NOMO-1 treated with dmso at 0.1 percent for 144 hours (cell line): ENCODE measurements around the gene ADARB1.

Experiments
- DNase-seq: peaks from one replicate; lab custom pipeline; 2025; ENCODE audit not compliant: unreplicated experiment; lab: John Stamatoyannopoulos, UW

ADARB1 gene

GRCh38 chr21:45190013-45190412, 115.6 kb downstream of the ADARB1 start:
- DNase-seq: no peak

- no peak for DNase-seq
Measured at GRCh38 chr21:45192332-45192731, 118.0 kb downstream of the ADARB1 start.

GRCh38 chr21:45196620-45197019, 122.2 kb downstream of the ADARB1 start:
- DNase-seq: no peak

- no peak for DNase-seq
Measured at GRCh38 chr21:45199201-45199600, 124.8 kb downstream of the ADARB1 start.

DNA sequence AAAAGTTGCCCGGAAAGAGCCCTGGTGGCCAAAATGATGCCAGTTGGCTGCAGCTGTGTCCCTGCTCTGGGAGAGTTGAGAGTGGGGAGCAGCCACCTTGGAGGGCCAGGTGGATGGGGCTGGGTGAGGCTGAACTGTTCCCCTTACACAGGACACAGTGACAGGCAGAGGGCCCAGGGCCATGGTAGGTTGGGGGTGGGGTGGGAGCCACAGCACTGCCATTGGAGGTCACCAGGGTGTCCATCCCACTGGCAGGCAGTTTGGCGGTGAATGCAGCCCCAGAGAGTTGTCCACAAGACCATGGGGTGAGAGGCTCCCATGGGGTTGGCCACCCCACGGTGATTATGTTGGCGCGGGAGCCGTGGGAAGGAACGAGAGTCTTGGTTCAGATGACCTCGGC, 125.7 kb downstream of the ADARB1 start:
- no peak for DNase-seq

GRCh38 chr21:45200581-45201296, 126.4 kb downstream of the ADARB1 start:
- no peak for DNase-seq

GRCh38 chr21:45202344-45202743, 128.0 kb downstream of the ADARB1 start:
- DNase-seq: no peak

GRCh38 chr21:45202889-45203288, 128.5 kb downstream of the ADARB1 start:
- DNase-seq: no peak

DNA sequence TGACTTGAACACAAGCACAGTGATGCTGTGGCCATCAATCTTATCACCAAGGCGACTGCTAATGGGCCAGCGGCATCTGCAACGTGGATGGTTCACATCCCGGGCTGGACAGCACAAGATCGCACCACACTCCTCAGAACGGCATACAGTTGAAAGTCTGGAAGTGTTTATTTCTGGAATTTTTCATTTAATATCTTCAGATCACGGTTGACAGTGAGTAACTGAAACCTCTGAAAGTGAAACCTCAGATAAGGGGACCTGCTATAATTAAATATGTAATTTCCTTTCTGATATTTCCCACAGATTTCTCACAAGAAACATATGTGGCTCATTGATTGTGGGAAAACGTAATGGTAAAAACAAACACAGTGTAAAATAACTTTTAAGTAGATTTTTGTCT, 129.6 kb downstream of the ADARB1 start:
- no peak for DNase-seq

GRCh38 chr21:45204395-45204794, 130.0 kb downstream of the ADARB1 start:
- no peak for DNase-seq

DNA sequence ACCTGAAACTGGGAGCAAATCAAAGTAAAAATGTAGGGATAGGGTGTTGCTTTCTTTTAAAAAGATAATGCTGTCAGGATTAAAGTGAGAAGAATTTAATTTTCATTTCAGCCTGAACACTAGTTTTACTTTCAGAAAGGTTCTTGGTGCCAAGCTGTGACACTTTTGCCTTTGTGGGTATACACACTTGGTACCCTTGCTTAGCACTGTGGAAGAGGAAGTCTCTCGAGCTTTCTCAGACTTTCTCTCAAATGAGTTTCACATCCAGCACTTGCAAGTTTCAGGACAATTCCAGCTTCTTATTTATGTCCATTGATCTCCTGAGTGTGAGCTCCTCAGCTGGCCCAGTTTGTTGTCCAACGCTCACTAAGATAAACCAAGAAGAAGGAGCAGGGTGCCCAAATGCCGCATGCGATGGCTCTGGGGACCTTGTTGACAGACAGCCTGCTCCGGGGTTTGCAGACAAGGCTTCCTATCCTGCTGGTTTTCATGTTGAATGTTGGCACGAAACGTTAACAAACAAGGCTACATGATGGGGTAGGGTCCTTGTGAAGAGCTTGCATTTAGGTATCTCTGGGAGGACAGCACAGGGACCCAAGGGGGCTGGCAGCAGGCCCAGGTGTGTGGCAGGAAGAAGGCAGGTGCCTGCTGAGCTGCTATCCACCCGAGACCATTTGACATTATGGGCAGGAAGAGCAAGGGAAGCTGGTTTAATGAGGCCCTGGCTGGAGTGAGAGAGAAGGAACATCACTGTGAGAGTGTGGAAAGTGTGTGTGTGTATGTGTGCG, 133.7 kb downstream of the ADARB1 start:
- DNase-seq: no peak

DNA sequence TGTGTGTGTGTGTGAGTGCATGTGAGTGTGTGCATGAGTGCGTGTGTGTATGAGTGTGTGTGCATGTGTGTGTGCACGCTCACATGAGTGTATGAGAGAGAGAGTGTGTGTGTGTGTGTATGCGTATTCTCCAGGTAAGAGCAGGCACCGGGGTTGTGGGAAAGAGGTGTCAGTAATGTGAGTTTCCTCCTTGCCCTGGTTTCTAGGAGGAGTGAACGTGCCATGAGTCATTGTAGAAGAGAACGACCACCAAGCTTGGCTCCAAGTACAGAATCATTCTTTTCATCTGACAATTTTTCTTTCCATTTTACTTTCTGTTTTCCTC, 134.2 kb downstream of the ADARB1 start:
- DNase-seq: no peak

GRCh38 chr21:45209046-45209445, 134.7 kb downstream of the ADARB1 start:
- DNase-seq: no peak

DNA sequence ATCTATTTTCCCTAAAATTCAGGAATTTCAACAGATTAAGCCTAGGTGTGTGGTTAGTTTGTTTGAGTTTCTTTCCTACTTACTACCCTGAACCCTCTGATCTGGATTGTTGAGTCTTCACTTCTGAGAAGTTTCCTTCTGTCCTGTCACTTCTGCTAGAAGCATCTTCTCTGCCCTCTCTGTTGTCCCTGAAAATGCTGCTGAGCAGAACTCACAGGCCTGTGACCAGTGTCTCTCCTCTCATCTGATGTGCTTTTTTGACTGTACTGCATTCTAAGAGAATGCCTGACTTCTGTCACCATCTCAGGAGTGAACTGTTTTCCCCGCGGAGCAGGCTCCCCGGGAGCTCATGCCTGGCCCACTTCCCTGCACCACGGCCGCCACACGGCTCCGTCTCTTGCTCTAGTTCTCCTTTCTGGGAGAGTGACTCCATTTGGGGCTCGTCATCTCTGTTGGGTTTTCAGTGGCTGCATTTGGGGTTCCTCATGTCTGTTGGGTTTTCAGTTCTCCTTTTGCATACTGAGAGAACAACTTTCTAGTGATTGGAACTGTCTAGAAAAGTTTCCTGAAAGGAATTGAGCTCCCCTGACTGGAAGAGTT, 135.4 kb downstream of the ADARB1 start:
- DNase-seq: peak; percentile 75

DNA sequence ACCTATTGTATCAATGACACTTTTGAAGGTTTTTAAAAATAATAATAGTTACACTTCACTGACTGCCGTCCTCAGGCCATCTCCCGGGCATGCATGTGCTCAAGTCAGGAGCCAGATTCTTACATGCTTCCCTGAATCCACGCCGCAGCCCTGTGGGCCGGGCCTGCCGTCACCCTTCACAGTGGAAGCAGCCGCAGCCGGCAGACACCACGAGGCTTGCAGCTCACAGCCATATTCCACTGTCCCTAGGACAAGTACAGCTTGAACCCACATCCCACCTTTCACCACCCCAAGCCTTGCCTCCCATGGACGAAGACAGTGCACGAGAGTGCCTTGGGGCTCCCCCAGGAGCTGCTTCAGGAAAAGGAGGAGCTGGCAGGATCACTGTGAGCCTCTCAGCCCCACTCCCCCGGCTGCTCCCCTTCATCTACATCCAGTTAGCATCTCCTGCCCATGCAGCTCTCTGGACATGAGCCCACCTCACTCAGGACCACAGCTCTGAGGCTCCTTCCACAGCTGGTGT, 136.1 kb downstream of the ADARB1 start:
- DNase-seq: no peak

DNA sequence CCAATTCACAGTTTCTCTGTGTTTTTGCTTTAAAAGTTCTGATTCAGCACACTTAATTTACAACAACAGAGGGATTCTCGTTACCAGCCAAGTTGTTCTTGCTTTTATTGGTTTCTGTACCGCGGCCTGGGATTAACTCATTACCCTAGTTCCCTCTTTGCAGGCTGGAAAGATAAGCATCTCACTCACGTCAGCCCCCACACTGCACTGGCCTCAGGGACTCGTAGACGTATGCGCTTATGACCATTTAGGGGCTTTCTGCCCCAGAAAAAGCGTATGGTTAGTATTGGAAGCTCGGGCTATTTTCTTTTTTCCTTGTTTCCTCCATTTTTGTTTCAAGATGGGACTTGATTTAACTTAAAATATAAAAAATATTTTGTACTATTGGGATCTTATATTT, 137.3 kb downstream of the ADARB1 start:
- DNase-seq: no peak

- no peak for DNase-seq
Measured at GRCh38 chr21:45213392-45213791, 139.0 kb downstream of the ADARB1 start.

GRCh38 chr21:45215213-45215612, 140.8 kb downstream of the ADARB1 start:
- no peak for DNase-seq

DNA sequence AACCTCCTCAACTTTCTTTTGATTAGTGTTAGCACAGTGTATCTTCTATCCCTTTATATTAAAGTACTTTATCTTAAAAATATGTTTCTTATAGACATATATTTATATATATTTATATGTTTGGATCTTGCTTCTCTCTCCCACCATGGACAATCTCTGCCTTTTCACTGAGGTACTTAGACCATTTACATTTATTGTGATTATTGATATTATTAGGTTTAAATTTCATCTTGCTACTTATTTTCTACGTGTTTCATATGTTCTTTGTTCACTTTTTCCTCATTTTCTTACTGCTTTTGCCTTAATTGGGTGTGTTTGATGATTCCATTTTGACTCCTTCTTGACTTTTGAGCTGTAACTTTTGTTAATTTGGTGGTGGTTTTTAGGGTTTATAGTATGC, 142.6 kb downstream of the ADARB1 start:
- no peak for DNase-seq

DNA sequence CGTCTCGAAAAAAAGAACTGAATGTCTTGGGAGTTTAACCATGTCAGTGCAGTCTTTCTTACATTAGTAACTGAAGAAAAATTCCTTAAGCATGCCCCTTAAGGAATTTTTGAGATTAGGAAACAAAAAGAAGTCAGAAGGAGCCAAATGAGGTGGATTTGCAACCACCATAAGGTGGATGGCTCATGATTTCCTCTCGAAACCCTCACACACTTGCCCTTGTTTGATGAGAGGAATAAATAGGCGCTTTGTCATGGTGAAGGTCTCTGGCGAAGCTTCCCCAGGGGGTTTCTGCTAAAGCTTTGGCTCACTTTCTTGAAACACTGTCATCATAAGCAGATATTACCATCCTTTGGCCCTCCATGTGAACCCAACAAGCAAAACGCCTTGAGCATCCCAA, 145.1 kb downstream of the ADARB1 start:
- DNase-seq: no peak

DNA sequence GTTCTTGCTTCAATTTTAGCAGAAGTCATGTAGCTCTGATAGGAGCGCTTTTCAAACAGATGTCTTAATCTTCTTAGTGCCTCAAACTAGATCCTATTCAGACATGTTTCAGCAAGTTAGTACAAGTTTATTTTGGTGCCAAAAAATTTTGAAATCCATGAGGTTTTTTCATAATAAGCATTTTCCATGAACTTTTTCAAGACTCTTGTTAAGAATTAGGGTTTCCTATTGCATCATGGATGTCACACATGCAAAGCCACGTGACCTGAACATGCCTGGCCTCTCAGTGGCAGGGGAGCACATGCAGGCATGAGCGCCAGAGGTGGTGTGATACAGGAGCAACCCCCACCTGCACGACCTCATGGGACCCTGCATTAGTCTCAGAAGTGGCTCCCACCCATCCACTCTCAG, 145.7 kb downstream of the ADARB1 start:
- DNase-seq: no peak
